ENCODE results near the gene PRG2. TPM values are rescaled to one million over a fixed set of nuclear protein-coding genes. Genes with fewer than 3 reads are reported as not detected.

Gene PRG2
- total RNA-seq, 1 experiment from 2014 or later: 0.57 TPM

DNA sequence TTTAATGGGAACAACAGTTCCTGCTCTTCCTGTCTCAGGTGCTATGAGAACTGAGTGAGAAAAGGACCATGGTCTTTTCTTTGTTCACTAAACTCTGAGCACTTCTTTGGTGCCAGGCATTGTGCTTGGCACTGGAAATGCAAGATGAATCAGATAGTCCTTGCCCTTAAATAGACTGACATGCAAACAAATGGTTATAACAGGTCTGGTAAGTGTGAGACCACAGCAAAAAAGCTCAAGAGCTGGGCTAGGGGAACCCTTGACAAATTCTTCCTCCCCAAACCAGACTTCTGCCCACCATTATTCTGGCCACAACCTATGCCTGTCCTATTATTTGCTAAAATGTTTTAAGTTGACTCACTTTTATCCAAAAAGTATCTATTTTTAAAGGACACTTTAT, 31.4 kb upstream of the PRG2 start:
- Mint-ChIP-seq H3K27me3 (ENCODE audit: low read depth) (peaks cover 11% of the 10 kb centered on the region), H3K27ac (no peak overlapping the region), H3K36me3 (peaks cover 38% of the 10 kb centered on the region), H3K4me3 (no peak overlapping the region), H3K9me3 (no peaks in the 10 kb centered on the region), H3K4me1 (peaks cover 19% of the 10 kb centered on the region)
- ChIA-PET CTCF (no interaction called here), POLR2A (no interaction called here)
- TF ChIP-seq, protein P1, sequence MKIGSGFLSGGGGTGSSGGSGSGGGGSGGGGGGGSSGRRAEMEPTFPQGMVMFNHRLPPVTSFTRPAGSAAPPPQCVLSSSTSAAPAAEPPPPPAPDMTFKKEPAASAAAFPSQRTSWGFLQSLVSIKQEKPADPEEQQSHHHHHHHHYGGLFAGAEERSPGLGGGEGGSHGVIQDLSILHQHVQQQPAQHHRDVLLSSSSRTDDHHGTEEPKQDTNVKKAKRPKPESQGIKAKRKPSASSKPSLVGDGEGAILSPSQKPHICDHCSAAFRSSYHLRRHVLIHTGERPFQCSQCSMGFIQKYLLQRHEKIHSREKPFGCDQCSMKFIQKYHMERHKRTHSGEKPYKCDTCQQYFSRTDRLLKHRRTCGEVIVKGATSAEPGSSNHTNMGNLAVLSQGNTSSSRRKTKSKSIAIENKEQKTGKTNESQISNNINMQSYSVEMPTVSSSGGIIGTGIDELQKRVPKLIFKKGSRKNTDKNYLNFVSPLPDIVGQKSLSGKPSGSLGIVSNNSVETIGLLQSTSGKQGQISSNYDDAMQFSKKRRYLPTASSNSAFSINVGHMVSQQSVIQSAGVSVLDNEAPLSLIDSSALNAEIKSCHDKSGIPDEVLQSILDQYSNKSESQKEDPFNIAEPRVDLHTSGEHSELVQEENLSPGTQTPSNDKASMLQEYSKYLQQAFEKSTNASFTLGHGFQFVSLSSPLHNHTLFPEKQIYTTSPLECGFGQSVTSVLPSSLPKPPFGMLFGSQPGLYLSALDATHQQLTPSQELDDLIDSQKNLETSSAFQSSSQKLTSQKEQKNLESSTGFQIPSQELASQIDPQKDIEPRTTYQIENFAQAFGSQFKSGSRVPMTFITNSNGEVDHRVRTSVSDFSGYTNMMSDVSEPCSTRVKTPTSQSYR (CRISPR knock-in tag; IDR thresholded peaks at IDR 0.05): no peak
- TF ChIP-seq IRF2 (CRISPR knock-in tag; IDR thresholded peaks at IDR 0.05; ENCODE audit: borderline replicate concordance, low read depth): no peak
- TF ChIP-seq ZNF416 (CRISPR knock-in tag; IDR thresholded peaks at IDR 0.05): no peak
- TF ChIP-seq, protein P2, sequence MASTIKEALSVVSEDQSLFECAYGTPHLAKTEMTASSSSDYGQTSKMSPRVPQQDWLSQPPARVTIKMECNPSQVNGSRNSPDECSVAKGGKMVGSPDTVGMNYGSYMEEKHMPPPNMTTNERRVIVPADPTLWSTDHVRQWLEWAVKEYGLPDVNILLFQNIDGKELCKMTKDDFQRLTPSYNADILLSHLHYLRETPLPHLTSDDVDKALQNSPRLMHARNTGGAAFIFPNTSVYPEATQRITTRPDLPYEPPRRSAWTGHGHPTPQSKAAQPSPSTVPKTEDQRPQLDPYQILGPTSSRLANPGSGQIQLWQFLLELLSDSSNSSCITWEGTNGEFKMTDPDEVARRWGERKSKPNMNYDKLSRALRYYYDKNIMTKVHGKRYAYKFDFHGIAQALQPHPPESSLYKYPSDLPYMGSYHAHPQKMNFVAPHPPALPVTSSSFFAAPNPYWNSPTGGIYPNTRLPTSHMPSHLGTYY (CRISPR knock-in tag; IDR thresholded peaks at IDR 0.05): no peak
- no peak for TF ChIP-seq JUN (CRISPR knock-in tag; IDR thresholded peaks at IDR 0.05)
- no peak for TF ChIP-seq TP53 (CRISPR knock-in tag; IDR thresholded peaks at IDR 0.05)
- TF ChIP-seq, protein P3, sequence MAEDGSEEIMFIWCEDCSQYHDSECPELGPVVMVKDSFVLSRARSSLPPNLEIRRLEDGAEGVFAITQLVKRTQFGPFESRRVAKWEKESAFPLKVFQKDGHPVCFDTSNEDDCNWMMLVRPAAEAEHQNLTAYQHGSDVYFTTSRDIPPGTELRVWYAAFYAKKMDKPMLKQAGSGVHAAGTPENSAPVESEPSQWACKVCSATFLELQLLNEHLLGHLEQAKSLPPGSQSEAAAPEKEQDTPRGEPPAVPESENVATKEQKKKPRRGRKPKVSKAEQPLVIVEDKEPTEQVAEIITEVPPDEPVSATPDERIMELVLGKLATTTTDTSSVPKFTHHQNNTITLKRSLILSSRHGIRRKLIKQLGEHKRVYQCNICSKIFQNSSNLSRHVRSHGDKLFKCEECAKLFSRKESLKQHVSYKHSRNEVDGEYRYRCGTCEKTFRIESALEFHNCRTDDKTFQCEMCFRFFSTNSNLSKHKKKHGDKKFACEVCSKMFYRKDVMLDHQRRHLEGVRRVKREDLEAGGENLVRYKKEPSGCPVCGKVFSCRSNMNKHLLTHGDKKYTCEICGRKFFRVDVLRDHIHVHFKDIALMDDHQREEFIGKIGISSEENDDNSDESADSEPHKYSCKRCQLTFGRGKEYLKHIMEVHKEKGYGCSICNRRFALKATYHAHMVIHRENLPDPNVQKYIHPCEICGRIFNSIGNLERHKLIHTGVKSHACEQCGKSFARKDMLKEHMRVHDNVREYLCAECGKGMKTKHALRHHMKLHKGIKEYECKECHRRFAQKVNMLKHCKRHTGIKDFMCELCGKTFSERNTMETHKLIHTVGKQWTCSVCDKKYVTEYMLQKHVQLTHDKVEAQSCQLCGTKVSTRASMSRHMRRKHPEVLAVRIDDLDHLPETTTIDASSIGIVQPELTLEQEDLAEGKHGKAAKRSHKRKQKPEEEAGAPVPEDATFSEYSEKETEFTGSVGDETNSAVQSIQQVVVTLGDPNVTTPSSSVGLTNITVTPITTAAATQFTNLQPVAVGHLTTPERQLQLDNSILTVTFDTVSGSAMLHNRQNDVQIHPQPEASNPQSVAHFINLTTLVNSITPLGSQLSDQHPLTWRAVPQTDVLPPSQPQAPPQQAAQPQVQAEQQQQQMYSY (CRISPR knock-in tag; IDR thresholded peaks at IDR 0.05): no peak
- no peak for TF ChIP-seq GTF2I (CRISPR knock-in tag; conservative IDR thresholded peaks at IDR 0.05)
- TF ChIP-seq FOXK1 (CRISPR knock-in tag; IDR thresholded peaks at IDR 0.05): no peak
- TF ChIP-seq ARID4B (CRISPR knock-in tag; IDR thresholded peaks at IDR 0.05; ENCODE audit: borderline replicate concordance): no peak
- DNase-seq (ENCODE audit: low spot score) (no peak), ATAC-seq (no peak)

DNA sequence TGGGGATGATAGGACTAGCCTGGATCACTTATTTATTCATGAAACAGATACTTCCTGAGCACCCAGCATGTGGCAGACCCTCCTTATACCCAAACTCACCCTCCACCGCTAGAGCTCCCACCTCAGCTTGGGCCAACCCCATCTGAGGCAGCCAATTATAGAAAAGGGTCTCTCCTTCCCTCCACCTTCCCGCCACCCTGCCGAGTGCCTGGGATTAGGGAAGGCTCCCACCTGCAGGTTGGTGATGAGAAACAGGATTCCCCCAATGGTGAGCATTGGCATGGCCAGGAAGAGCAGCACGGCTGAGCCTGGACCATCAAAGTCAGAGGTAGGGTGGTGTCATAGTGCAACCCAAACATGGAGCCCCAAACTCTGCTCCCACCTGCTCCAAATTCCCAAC, 30.6 kb upstream of the PRG2 start:
- H3K27me3 Mint-ChIP-seq (ENCODE audit: low read depth): peaks cover 6% of the 10 kb centered on the region
- POLR2A ChIA-PET: no interaction called here
- ATAC-seq (no peak), DNase-seq (ENCODE audit: low spot score) (no peak)
- no peaks in the 10 kb centered on the region for H3K9me3 Mint-ChIP-seq
- H3K27ac Mint-ChIP-seq: no peak overlapping the region
- peaks cover 38% of the 10 kb centered on the region for H3K36me3 Mint-ChIP-seq
- CTCF ChIA-PET: no interaction called here
- H3K4me3 Mint-ChIP-seq: no peak overlapping the region
- peaks cover 13% of the 10 kb centered on the region for H3K4me1 Mint-ChIP-seq
- TF ChIP-seq CREM (CRISPR knock-in tag; IDR thresholded peaks at IDR 0.05) (no peak), SP1 (CRISPR knock-in tag; conservative IDR thresholded peaks at IDR 0.05) (no peak), TEAD4 (CRISPR knock-in tag; IDR thresholded peaks at IDR 0.05) (no peak), ZNF219 (CRISPR knock-in tag; IDR thresholded peaks at IDR 0.05; ENCODE audit: borderline replicate concordance) (no peak), ZNF416 (CRISPR knock-in tag; IDR thresholded peaks at IDR 0.05) (no peak), HMGA2 (CRISPR knock-in tag; IDR thresholded peaks at IDR 0.05) (no peak), JAZF1 (CRISPR knock-in tag; IDR thresholded peaks at IDR 0.05) (no peak)
- TF ChIP-seq, protein P2 (CRISPR knock-in tag; IDR thresholded peaks at IDR 0.05): no peak
- TF ChIP-seq, protein P4, sequence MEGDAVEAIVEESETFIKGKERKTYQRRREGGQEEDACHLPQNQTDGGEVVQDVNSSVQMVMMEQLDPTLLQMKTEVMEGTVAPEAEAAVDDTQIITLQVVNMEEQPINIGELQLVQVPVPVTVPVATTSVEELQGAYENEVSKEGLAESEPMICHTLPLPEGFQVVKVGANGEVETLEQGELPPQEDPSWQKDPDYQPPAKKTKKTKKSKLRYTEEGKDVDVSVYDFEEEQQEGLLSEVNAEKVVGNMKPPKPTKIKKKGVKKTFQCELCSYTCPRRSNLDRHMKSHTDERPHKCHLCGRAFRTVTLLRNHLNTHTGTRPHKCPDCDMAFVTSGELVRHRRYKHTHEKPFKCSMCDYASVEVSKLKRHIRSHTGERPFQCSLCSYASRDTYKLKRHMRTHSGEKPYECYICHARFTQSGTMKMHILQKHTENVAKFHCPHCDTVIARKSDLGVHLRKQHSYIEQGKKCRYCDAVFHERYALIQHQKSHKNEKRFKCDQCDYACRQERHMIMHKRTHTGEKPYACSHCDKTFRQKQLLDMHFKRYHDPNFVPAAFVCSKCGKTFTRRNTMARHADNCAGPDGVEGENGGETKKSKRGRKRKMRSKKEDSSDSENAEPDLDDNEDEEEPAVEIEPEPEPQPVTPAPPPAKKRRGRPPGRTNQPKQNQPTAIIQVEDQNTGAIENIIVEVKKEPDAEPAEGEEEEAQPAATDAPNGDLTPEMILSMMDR (IDR thresholded peaks at IDR 0.05): no peak
- TF ChIP-seq, protein P5, sequence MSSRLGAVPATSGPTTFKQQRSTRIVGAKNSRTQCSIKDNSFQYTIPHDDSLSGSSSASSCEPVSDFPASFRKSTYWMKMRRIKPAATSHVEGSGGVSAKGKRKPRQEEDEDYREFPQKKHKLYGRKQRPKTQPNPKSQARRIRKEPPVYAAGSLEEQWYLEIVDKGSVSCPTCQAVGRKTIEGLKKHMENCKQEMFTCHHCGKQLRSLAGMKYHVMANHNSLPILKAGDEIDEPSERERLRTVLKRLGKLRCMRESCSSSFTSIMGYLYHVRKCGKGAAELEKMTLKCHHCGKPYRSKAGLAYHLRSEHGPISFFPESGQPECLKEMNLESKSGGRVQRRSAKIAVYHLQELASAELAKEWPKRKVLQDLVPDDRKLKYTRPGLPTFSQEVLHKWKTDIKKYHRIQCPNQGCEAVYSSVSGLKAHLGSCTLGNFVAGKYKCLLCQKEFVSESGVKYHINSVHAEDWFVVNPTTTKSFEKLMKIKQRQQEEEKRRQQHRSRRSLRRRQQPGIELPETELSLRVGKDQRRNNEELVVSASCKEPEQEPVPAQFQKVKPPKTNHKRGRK (CRISPR knock-in tag; IDR thresholded peaks at IDR 0.05; ENCODE audit: borderline replicate concordance): no peak

Data from WTC11 (cell line).